Epithelial cell of proximal tubule (primary cell): ENCODE measurements around the gene B3GALT5. TPM values are rescaled to one million over a fixed set of nuclear protein-coding genes. Genes with fewer than 3 reads are reported as not detected.

Experiments
- DNase-seq: peaks from one replicate; pipeline ENCODE4 v3.0.0-alpha.2; 2011; ENCODE audit warnings: low read depth
- H3K4me3 ChIP-seq: 2 replicates; pipeline ENCODE4 v1.5.1; 2011; ENCODE audit warnings: low read depth, mild to moderate bottlenecking, low read length
- total RNA-seq: library from RNA; depleted of rRNA; stranded (reverse); fragments of >200 nt; gene quantifications from 2 replicates; pipeline ENCODE4 v1.2.3, GENCODE V29; 2015
- TF ChIP-seq, protein P1 (sequence below): conservative IDR thresholded peaks from 2 replicates; pipeline ENCODE4 v1.5.1; 2012; ENCODE audit warnings: low read depth, mild to moderate bottlenecking, low read length

The B3GALT5 gene
- total RNA-seq, 1 donor from 2014 or later = 3.6 TPM

DNA sequence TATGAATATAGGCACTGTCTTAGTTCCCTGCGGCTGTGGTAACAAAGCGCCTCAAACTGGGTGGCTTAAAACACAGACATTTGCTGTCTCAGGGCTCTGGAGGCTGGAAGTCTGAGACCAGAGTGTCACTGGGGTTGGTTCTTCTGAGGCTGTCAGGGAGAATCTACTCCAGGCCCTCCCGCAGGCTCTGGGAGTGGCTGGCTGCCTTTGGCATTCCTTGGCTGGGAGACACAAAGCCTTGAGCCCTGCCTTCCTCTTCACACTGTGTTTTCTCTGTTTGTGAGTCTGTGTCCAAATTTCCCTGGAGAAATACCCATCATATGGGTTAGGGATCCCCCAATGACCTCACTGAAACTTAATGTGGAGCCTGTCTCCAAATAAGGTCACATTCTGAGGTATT is 38.5 kb downstream of the B3GALT5 start:
- TF ChIP-seq, protein P1, sequence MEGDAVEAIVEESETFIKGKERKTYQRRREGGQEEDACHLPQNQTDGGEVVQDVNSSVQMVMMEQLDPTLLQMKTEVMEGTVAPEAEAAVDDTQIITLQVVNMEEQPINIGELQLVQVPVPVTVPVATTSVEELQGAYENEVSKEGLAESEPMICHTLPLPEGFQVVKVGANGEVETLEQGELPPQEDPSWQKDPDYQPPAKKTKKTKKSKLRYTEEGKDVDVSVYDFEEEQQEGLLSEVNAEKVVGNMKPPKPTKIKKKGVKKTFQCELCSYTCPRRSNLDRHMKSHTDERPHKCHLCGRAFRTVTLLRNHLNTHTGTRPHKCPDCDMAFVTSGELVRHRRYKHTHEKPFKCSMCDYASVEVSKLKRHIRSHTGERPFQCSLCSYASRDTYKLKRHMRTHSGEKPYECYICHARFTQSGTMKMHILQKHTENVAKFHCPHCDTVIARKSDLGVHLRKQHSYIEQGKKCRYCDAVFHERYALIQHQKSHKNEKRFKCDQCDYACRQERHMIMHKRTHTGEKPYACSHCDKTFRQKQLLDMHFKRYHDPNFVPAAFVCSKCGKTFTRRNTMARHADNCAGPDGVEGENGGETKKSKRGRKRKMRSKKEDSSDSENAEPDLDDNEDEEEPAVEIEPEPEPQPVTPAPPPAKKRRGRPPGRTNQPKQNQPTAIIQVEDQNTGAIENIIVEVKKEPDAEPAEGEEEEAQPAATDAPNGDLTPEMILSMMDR = no peak
- H3K4me3 ChIP-seq = no peak overlapping the region
- no peak for DNase-seq

DNA sequence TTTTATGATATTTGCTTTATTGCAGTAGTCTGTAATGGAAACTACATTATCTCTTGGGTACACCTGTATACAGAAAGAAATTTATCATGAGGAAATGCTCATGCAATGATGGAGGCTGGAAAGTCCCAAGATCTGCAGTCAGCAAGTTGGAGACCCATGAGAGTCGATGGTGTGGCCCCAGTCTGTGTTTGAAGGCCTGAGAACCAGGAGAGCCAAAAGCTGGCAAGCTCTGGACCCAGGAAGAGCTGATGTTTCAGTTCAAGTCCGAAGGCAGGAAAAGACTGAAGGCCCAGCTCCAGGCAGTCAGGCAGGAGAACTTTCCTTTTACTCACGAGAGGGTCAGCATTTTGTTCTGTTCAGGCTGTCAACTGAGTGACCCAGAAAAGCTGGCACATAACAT is 42.2 kb downstream of the B3GALT5 start:
- H3K4me3 ChIP-seq = no peak overlapping the region
- DNase-seq = no peak
- TF ChIP-seq, protein P1 = no peak

DNA sequence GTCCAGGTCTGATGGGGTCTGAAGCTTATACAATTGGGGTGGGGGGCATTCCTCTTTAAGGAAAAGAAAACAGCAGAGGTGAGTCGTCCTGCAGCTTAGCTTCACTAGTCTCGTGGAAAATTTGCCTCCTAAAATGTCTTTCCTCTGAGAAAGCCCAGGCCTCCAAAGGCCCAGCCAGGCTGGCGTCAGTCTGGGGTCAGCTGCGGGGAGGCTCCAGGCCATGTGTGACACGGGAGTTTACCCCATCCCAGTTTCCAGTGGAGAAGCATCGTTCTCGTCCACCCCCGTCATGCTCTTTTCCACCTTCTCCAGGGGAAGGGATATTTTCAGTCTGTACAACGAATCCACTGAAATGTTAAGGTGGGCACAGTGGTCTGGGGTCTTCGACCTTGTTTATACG is 42.8 kb downstream of the B3GALT5 start:
- H3K4me3 ChIP-seq = no peak overlapping the region
- no peak for DNase-seq
- TF ChIP-seq, protein P1 = no peak

DNA sequence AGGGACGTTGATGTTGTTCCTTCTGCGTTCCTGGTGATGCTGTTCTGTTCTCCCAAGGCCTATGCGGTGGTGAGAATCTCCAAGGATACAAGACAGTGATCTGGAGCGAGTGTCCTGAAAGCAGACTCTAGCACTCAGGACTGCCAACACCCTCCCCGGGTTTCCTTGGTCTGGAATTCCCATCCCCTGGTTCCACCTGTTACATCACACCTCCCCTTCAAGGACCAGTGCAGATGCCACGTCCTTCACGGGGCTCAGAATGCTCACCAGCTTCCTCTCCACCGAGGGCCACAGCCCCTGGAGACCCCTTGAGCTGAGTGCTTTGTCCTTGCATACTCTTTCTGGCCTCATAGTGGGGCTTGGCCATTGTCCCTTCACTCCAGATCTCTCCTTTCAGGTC is 43.5 kb downstream of the B3GALT5 start:
- DNase-seq = no peak
- H3K4me3 ChIP-seq = no peak overlapping the region
- TF ChIP-seq, protein P1 = no peak

DNA sequence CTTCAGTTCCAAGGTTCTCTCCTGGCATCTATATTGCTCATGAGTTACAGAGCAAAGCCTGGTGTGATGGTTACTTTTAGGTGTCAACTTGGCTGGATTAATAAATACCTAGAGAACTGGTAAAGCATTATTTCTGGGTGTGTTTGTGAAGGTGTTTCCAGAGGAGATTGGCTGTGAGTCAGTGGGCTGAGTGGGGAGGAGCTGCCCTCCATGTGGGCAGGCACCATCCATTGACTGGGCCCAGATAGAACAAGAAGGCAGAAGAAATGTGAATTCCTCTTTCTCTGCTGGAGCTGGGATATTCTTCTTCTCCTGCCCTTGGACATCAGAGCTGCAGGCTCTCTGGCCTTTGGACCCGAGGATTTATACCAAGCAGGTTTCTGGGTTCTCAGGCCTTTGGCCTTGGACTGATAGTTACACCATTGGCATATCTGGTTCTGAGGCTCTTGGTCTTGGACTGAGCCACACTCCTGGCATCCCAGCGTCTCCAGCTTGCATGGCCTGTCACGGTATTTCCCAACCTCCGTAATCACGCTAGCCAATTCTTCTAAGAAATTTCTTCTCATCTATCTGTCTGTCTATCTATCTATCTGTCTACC is 44.5 kb downstream of the B3GALT5 start:
- DNase-seq = no peak
- TF ChIP-seq, protein P1 = no peak
- peak overlapping the region; percentile 37 for H3K4me3 ChIP-seq

DNA sequence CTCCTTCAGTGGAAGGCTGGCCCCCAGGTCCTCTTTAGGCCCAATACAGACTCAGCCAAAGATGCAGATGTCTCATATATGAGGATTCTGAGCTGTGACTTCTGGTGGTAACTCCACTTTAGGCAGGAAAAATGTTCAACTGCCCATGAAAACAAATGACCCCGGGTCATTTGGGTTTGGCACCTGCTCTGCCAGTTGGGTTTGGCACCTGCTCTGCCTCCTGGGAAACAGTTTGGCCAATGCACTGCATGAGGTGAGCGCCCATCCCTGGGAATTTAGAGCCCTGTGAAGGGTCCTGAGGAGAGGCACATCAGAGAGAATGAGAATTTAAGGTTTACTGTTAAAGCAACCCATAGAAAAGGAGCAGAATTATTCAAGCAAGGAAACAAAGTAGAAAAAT is 45.3 kb downstream of the B3GALT5 start:
- TF ChIP-seq, protein P1 = no peak
- H3K4me3 ChIP-seq = peak overlapping the region; percentile 37
- DNase-seq = no peak

DNA sequence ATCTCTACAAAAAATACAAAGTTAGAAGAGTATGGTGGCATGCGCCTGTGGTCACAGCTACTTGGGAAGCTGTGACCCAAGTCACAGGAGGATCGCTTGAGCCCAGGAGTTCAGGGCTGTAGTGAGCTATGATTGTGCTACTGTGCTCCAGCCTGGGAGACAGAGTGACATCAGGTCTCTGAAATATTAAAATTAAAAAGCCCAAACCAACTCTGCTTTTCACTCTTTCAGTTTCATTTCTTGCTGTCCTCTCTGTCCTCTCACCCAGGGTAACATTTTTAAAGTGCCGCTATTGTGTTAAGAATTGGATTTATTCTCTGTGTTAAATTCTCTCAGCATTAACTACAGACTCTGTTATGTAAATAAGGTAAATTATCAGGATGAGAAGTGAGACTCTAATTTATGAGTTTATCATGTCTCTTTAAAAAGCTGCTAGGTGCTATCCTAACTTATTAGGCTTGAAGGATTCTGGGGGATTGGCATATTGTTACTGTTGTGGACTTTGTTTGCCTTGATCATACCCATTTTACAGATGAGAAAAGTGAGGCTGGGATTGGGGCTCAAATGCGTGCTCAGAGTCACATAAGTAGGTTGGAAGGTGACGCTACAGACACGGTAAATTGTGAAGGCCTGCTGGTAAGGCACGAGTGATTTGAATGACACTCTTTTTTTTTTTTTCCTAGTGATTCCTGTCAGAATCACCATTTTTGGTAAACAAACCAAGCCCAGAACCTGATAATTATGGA is 46.5 kb downstream of the B3GALT5 start:
- DNase-seq = no peak
- TF ChIP-seq, protein P1 = no peak
- H3K4me3 ChIP-seq = no peak overlapping the region
